ENCODE measurements around the gene ACTR3C. TPM values are rescaled to one million over a fixed set of nuclear protein-coding genes. Genes with fewer than 3 reads are reported as not detected.
"Not testable (repeated sequence)": the region's sequence is repeated elsewhere in the genome, so short reads cannot be mapped to it uniquely, and the experiment has no call there.

The ACTR3C gene
- total RNA-seq, 2 donors from 2014 or later, result 6.3 to 13.0 TPM

GRCh38 chr7:150290317-150290716, 33.0 kb downstream of the ACTR3C start:
- H3K27me3 Mint-ChIP-seq (ENCODE audit: low read depth); H3K27ac Mint-ChIP-seq; H3K36me3 Mint-ChIP-seq (ENCODE audit: insufficient read depth in 2 of 2); H3K9me3 Mint-ChIP-seq; H3K4me3 Mint-ChIP-seq; DNase-seq: not testable (repeated sequence)
- peaks cover 11% of the 10 kb centered on the region for H3K4me1 Mint-ChIP-seq (ENCODE audit: low read depth)
- ATAC-seq (replicated peaks in 1 of 2), result peak in 1 of 2 donors; percentile 84

- ATAC-seq (replicated peaks in 1 of 2); H3K4me3 Mint-ChIP-seq; H3K27ac Mint-ChIP-seq; H3K9me3 Mint-ChIP-seq; DNase-seq; H3K27me3 Mint-ChIP-seq (ENCODE audit: low read depth); H3K36me3 Mint-ChIP-seq (ENCODE audit: insufficient read depth in 2 of 2): not testable (repeated sequence)
- H3K4me1 Mint-ChIP-seq (ENCODE audit: low read depth), result peaks cover 11% of the 10 kb centered on the region
Measured at GRCh38 chr7:150288816-150289215, 34.5 kb downstream of the ACTR3C start.

- H3K27ac Mint-ChIP-seq; H3K9me3 Mint-ChIP-seq; H3K27me3 Mint-ChIP-seq (ENCODE audit: low read depth); DNase-seq; H3K4me3 Mint-ChIP-seq; H3K36me3 Mint-ChIP-seq (ENCODE audit: insufficient read depth in 2 of 2); ATAC-seq (replicated peaks in 1 of 2): not testable (repeated sequence)
- peaks cover 11% of the 10 kb centered on the region for H3K4me1 Mint-ChIP-seq (ENCODE audit: low read depth)
Measured at GRCh38 chr7:150287815-150288214, 35.5 kb downstream of the ACTR3C start.

GRCh38 chr7:150285849-150286754, 37.2 kb downstream of the ACTR3C start:
- not testable (repeated sequence) for H3K36me3 Mint-ChIP-seq (ENCODE audit: insufficient read depth in 2 of 2); H3K9me3 Mint-ChIP-seq; H3K4me3 Mint-ChIP-seq; H3K27ac Mint-ChIP-seq; H3K27me3 Mint-ChIP-seq (ENCODE audit: low read depth)
- peaks cover 11% of the 10 kb centered on the region for H3K4me1 Mint-ChIP-seq (ENCODE audit: low read depth)
- ATAC-seq (replicated peaks in 1 of 2) (peak; percentile 73 to 84), DNase-seq (peak; percentile 27 to 37)

GRCh38 chr7:150283608-150284007, 39.7 kb downstream of the ACTR3C start:
- DNase-seq; H3K9me3 Mint-ChIP-seq; H3K27ac Mint-ChIP-seq; H3K4me3 Mint-ChIP-seq; H3K36me3 Mint-ChIP-seq (ENCODE audit: insufficient read depth in 2 of 2); H3K27me3 Mint-ChIP-seq (ENCODE audit: low read depth): not testable (repeated sequence)
- ATAC-seq (replicated peaks in 1 of 2), result peak; percentile 86 to 88
- peaks cover 11% of the 10 kb centered on the region for H3K4me1 Mint-ChIP-seq (ENCODE audit: low read depth)

GRCh38 chr7:150283111-150283510, 40.2 kb downstream of the ACTR3C start:
- not testable (repeated sequence) for H3K27me3 Mint-ChIP-seq (ENCODE audit: low read depth); ATAC-seq (replicated peaks in 1 of 2); H3K9me3 Mint-ChIP-seq

GRCh38 chr7:150281681-150282403, 41.5 kb downstream of the ACTR3C start:
- not testable (repeated sequence) for ATAC-seq (replicated peaks in 1 of 2); H3K27ac Mint-ChIP-seq; H3K4me3 Mint-ChIP-seq; H3K27me3 Mint-ChIP-seq (ENCODE audit: low read depth); H3K9me3 Mint-ChIP-seq; DNase-seq; H3K36me3 Mint-ChIP-seq (ENCODE audit: insufficient read depth in 2 of 2)
- peaks cover 11% of the 10 kb centered on the region for H3K4me1 Mint-ChIP-seq (ENCODE audit: low read depth)

More at GRCh38 chr7:150283111-150283510, 40.2 kb downstream of the ACTR3C start:
- peaks cover 11% of the 10 kb centered on the region for H3K4me1 Mint-ChIP-seq (ENCODE audit: low read depth)
- not testable (repeated sequence) for DNase-seq; H3K27ac Mint-ChIP-seq; H3K4me3 Mint-ChIP-seq; H3K36me3 Mint-ChIP-seq (ENCODE audit: insufficient read depth in 2 of 2)

- ATAC-seq (replicated peaks in 1 of 2); H3K27me3 Mint-ChIP-seq (ENCODE audit: low read depth); H3K4me1 Mint-ChIP-seq (ENCODE audit: low read depth); DNase-seq; H3K36me3 Mint-ChIP-seq (ENCODE audit: insufficient read depth in 2 of 2); H3K27ac Mint-ChIP-seq; H3K9me3 Mint-ChIP-seq; H3K4me3 Mint-ChIP-seq: not testable (repeated sequence)
Measured at GRCh38 chr7:150278383-150278782, 45.0 kb downstream of the ACTR3C start.

GRCh38 chr7:150276132-150276695, 47.1 kb downstream of the ACTR3C start:
- not testable (repeated sequence) for H3K4me1 Mint-ChIP-seq (ENCODE audit: low read depth); H3K36me3 Mint-ChIP-seq (ENCODE audit: insufficient read depth in 2 of 2); H3K27me3 Mint-ChIP-seq (ENCODE audit: low read depth); H3K27ac Mint-ChIP-seq; H3K9me3 Mint-ChIP-seq; ATAC-seq (replicated peaks in 1 of 2); H3K4me3 Mint-ChIP-seq
- DNase-seq, result peak; percentile 24 to 31

- H3K9me3 Mint-ChIP-seq; H3K36me3 Mint-ChIP-seq (ENCODE audit: insufficient read depth in 2 of 2); DNase-seq; H3K4me1 Mint-ChIP-seq (ENCODE audit: low read depth); H3K27me3 Mint-ChIP-seq (ENCODE audit: low read depth); H3K27ac Mint-ChIP-seq: not testable (repeated sequence)
- ATAC-seq (replicated peaks in 1 of 2), result peak; percentile 91
- peak overlapping the region; percentile 29 to 41 for H3K4me3 Mint-ChIP-seq
Measured at GRCh38 chr7:150271898-150272297, 51.4 kb downstream of the ACTR3C start.

- not testable (repeated sequence) for H3K27ac Mint-ChIP-seq; H3K27me3 Mint-ChIP-seq (ENCODE audit: low read depth); ATAC-seq (replicated peaks in 1 of 2); H3K4me3 Mint-ChIP-seq; H3K9me3 Mint-ChIP-seq; DNase-seq; H3K36me3 Mint-ChIP-seq (ENCODE audit: insufficient read depth in 2 of 2); H3K4me1 Mint-ChIP-seq (ENCODE audit: low read depth)
Measured at GRCh38 chr7:150270101-150270824, 53.1 kb downstream of the ACTR3C start.

GRCh38 chr7:150268798-150269197, 54.5 kb downstream of the ACTR3C start:
- not testable (repeated sequence) for H3K36me3 Mint-ChIP-seq (ENCODE audit: insufficient read depth in 2 of 2); DNase-seq; H3K9me3 Mint-ChIP-seq; H3K4me3 Mint-ChIP-seq; H3K27ac Mint-ChIP-seq; H3K27me3 Mint-ChIP-seq (ENCODE audit: low read depth); ATAC-seq (replicated peaks in 1 of 2)
- peaks cover 14% of the 10 kb centered on the region for H3K4me1 Mint-ChIP-seq (ENCODE audit: low read depth)

- H3K36me3 Mint-ChIP-seq (ENCODE audit: insufficient read depth in 2 of 2); H3K9me3 Mint-ChIP-seq; H3K27me3 Mint-ChIP-seq (ENCODE audit: low read depth); H3K27ac Mint-ChIP-seq; ATAC-seq (replicated peaks in 1 of 2); DNase-seq; H3K4me3 Mint-ChIP-seq: not testable (repeated sequence)
- H3K4me1 Mint-ChIP-seq (ENCODE audit: low read depth), result peaks cover 14% of the 10 kb centered on the region
Measured at GRCh38 chr7:150268287-150268686, 55.1 kb downstream of the ACTR3C start.
